ENCODE results near the gene PCYOX1L. TPM values are rescaled to one million over a fixed set of nuclear protein-coding genes. Genes with fewer than 3 reads are reported as not detected.

The PCYOX1L gene
- total RNA-seq, 1 donor from 2014 or later, result 9.2 TPM

DNA sequence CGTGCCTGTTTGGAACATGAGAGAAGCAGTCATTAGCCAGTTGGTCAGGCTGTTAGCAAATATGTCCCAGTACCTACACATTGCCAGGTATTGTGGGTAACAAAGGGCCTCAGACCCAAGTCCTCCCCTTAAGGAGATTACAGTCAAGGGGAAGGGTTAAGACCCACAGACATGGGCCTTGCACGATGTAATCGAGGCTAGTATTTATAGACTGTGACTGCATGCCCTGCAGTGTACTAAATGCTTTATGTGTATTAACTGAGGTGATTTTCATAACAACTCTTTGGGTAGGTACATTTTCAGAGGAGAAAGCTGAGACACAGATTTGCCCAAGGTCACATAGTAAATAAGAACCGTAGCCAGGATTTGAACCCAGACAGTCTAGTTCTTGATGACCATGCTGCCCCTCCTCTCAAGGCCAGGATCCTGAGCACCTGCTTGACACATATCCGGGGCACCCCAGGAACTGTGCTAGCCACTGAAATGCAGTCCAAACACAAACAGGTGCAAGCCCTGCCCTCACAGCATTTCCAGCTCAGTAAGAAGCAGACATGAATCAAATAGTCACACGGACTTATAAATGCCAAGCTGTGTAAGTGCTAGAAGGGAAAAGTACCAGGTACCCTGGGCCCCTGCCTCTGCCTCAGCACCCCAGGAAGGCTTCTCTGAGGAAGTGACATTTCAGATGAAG is 44.5 kb upstream of the PCYOX1L start:
- Mint-ChIP-seq H3K4me1 (no peaks in the 10 kb centered on the region), H3K27me3 (no peaks in the 10 kb centered on the region), H3K4me3 (no peak overlapping the region), H3K27ac (no peak overlapping the region), H3K9me3 (no peaks in the 10 kb centered on the region), H3K36me3 (ENCODE audit: low read depth) (no peaks in the 10 kb centered on the region)
- intact Hi-C loops (cut with micrococcal nuclease), result no loop called here
- ChIA-PET CTCF (interaction anchor here (2.3 kb wide), 1 partner anchor 59 kb away, joined by 7 read pairs; no protein-coding TSS in a partner anchor), POLR2A (interaction anchor here (0.6 kb wide), 1 partner anchor 37 kb away, joined by 3 read pairs; no protein-coding TSS in a partner anchor)
- TF ChIP-seq, protein P1, sequence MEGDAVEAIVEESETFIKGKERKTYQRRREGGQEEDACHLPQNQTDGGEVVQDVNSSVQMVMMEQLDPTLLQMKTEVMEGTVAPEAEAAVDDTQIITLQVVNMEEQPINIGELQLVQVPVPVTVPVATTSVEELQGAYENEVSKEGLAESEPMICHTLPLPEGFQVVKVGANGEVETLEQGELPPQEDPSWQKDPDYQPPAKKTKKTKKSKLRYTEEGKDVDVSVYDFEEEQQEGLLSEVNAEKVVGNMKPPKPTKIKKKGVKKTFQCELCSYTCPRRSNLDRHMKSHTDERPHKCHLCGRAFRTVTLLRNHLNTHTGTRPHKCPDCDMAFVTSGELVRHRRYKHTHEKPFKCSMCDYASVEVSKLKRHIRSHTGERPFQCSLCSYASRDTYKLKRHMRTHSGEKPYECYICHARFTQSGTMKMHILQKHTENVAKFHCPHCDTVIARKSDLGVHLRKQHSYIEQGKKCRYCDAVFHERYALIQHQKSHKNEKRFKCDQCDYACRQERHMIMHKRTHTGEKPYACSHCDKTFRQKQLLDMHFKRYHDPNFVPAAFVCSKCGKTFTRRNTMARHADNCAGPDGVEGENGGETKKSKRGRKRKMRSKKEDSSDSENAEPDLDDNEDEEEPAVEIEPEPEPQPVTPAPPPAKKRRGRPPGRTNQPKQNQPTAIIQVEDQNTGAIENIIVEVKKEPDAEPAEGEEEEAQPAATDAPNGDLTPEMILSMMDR (IDR thresholded peaks at IDR 0.05), result no peak
- no peak for ATAC-seq (ENCODE audit: low read depth)
- DNase-seq, result no peak

DNA sequence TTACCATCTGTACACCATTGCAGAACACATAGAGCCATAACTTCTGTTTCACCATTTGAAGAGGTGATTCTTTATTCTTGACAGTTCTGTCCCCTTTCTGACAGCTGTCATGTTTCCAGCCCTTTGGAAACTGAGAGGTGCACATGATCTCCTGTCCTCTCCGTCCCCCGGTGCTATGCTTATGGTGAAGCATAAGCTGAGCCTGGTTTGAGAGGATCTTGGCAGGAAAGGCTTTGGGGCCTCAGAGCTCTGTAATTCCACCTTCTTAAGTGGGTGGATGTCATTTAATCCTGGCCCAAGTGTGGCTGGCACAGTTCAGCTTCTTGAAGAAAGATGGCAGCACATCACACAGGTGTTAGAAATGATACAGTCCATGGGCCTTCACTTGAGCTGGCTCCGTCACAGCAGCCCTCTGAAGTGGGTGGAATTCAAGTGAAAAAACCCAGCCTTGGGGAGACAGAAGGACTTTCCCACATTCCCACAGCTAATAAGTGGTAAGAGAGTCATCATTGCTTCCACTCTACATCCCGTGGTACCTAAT is 43.2 kb upstream of the PCYOX1L start:
- no peak overlapping the region for H3K27ac Mint-ChIP-seq
- intact Hi-C loops (cut with micrococcal nuclease), result no loop called here
- no peaks in the 10 kb centered on the region for H3K9me3 Mint-ChIP-seq
- H3K36me3 Mint-ChIP-seq (ENCODE audit: low read depth), result no peaks in the 10 kb centered on the region
- H3K4me3 Mint-ChIP-seq, result no peak overlapping the region
- TF ChIP-seq, protein P1 (IDR thresholded peaks at IDR 0.05), result no peak
- POLR2A ChIA-PET, result no interaction called here
- ATAC-seq (ENCODE audit: low read depth) (no peak), DNase-seq (no peak)
- CTCF ChIA-PET, result interaction anchor here (1.0 to 2.3 kb wide), 3 partner anchors 16 to 250 kb away, joined by 3 to 8 read pairs (median 7); no protein-coding TSS in a partner anchor
- H3K4me1 Mint-ChIP-seq, result no peaks in the 10 kb centered on the region
- no peaks in the 10 kb centered on the region for H3K27me3 Mint-ChIP-seq

DNA sequence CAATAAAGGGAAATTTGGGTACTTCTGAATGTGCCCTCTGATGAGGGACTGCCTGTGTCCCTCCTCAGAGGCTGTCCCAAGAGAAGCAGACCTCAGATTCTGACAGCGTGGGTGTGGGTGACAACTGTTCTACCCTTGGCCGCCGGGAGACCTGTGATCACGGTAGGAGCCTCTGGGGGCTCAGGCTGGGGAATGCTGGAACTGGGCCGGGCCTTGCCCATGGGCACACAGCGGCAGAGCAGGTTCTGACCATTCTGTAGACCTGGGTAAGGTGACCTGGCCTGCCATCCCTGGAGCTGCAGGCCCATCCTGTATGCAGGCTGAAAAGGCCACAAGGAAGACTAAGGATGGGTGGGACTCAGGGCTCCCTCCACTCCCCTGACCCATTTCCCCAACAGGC is 42.1 kb upstream of the PCYOX1L start:
- H3K4me1 Mint-ChIP-seq, result no peaks in the 10 kb centered on the region
- no peaks in the 10 kb centered on the region for H3K36me3 Mint-ChIP-seq (ENCODE audit: low read depth)
- H3K9me3 Mint-ChIP-seq, result no peaks in the 10 kb centered on the region
- ChIA-PET CTCF (interaction anchor here (1.7 kb wide), 1 partner anchor 249 kb away, joined by 8 read pairs; no protein-coding TSS in a partner anchor), POLR2A (no interaction called here)
- TF ChIP-seq, protein P1 (IDR thresholded peaks at IDR 0.05), result no peak
- no peak overlapping the region for H3K27ac Mint-ChIP-seq
- H3K27me3 Mint-ChIP-seq, result no peaks in the 10 kb centered on the region
- intact Hi-C loops (cut with micrococcal nuclease), result no loop called here
- ATAC-seq (ENCODE audit: low read depth) (no peak), DNase-seq (no peak)
- no peak overlapping the region for H3K4me3 Mint-ChIP-seq

DNA sequence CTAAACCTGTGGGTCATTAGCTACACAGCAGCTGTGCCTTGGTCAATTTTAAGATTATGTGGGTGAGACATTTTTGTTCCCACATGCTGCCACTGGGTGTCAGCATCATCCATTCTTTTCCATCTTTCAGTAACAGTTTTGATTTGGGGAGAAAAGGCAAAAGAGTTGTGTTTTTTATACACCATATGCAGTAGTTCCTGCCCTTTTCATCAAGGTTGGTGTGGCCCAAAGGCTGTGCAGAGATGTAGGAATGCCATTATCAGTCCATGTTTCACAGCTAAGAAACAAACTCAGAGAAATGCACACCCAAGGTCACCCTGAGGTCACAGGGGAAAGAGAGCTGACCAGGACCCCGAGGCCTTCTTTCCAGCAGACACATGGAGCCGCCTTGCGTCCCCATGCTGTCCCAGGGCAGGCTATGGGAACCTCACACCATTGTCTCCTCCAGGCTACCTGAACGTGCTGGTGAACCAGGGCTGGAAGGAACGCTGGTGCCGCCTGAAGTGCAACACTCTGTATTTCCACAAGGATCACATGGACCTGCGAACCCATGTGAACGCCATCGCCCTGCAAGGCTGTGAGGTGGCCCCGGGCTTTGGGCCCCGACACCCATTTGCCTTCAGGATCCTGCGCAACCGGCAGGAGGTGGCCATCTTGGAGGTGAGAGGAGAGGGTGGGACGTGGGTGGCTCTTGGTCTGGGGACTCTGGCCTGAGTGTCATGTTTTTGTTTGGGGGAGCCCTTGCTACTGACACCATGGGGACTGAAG is 40.4 kb upstream of the PCYOX1L start:
- Mint-ChIP-seq H3K36me3 (ENCODE audit: low read depth) (no peaks in the 10 kb centered on the region), H3K27me3 (no peaks in the 10 kb centered on the region), H3K9me3 (no peaks in the 10 kb centered on the region), H3K4me3 (no peak overlapping the region), H3K27ac (no peak overlapping the region), H3K4me1 (no peaks in the 10 kb centered on the region)
- intact Hi-C loops (cut with micrococcal nuclease), result loop anchor here (1.0 kb wide), 5 partner anchors 50 to 301 kb away; no protein-coding TSS in a partner anchor
- ChIA-PET POLR2A (no interaction called here), CTCF (interaction anchor here (1.0 to 2.4 kb wide), 10 partner anchors 9 to 300 kb away, joined by 3 to 29 read pairs (median 7); partner anchors contain the start of gene PCYOX1L)
- TF ChIP-seq, protein P1 (IDR thresholded peaks at IDR 0.05), result no peak
- ATAC-seq (ENCODE audit: low read depth) (no peak), DNase-seq (no peak)

DNA sequence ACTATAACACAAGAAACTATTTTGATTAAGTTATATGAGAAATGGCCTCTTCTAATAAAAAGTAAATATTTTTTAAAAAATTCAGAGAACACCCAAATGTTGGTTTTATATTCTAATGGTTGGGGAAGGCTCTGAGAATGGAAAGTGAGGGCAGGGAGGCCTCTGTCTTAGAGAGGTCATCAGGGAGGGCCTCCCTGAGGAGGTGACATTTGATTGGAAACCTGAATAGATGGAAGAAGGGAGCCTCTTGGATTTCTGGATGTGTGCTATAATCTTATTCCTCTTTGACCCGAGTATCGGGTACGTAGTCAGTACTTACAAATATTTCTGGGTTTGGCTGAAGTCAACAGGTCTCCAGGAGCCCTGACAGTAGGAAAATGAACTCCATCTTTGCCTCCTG is 38.7 kb upstream of the PCYOX1L start:
- no peak for DNase-seq
- H3K27me3 Mint-ChIP-seq, result no peaks in the 10 kb centered on the region
- TF ChIP-seq, protein P1 (IDR thresholded peaks at IDR 0.05), result no peak
- H3K9me3 Mint-ChIP-seq, result no peaks in the 10 kb centered on the region
- no peak for ATAC-seq (ENCODE audit: low read depth)
- H3K27ac Mint-ChIP-seq, result no peak overlapping the region
- intact Hi-C loops (cut with micrococcal nuclease), result no loop called here
- H3K4me1 Mint-ChIP-seq, result no peaks in the 10 kb centered on the region
- no peak overlapping the region for H3K4me3 Mint-ChIP-seq
- ChIA-PET POLR2A (no interaction called here), CTCF (interaction anchor here (1.0 to 2.0 kb wide), 3 partner anchors 15 to 246 kb away, joined by 3 to 5 read pairs (median 3); no protein-coding TSS in a partner anchor)
- H3K36me3 Mint-ChIP-seq (ENCODE audit: low read depth), result no peaks in the 10 kb centered on the region
